ENCODE results near the gene KCP. TPM values are rescaled to one million over a fixed set of nuclear protein-coding genes. Genes with fewer than 3 reads are reported as not detected.
A peak's percentile ranks its signal among the peaks of the same experiment; 100 is the strongest.

KCP gene
- total and polyA plus RNA-seq, 4 experiments from 2014 or later: 0.39 to 0.55 TPM; not detected in 2

DNA sequence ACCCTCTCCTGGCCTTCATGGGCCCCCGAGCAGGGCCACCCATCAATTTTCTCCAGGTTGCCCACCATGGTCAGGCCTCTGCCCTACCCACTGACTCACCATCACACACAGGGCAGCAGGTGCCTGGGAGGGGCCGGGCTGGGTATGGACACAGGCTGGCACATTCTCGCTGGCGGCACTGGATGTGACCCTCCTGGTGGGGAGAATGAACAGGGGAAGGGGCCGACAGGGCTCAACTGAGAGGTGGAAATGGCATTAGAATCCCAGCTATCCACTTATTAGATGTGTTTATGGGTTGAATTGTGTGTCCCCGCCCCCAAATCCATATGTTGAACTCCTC lies 16.4 kb downstream of the KCP start:
- H3K36me3 Mint-ChIP-seq: peaks cover 0 to 4% of the 10 kb centered on the region in 2 donors
- H3K27me3 ChIP-seq (ENCODE audit: insufficient read depth, low read length): no peaks in the 10 kb centered on the region
- H3K4me3 Mint-ChIP-seq: no peak overlapping the region
- no peaks in the 10 kb centered on the region for H3K36me3 ChIP-seq (ENCODE audit: insufficient read depth, low read length)
- no peak for DNase-seq
- H3K27ac Mint-ChIP-seq: no peak overlapping the region
- no peaks in the 10 kb centered on the region for H3K9me3 ChIP-seq (ENCODE audit: control insufficient read depth in 1 of 2, low read length in 2 of 2)
- no peak overlapping the region for H3K4me3 ChIP-seq (ENCODE audit: low read length in 2 of 2)
- H3K27me3 Mint-ChIP-seq: peaks cover 8 to 10% of the 10 kb centered on the region in 2 donors
- ChIA-PET CTCF (ENCODE audit: partially characterized antibody) (no interaction called here), POLR2A (ENCODE audit: partially characterized antibody) (no interaction called here)
- intact Hi-C loops (cut with micrococcal nuclease): no loop called here
- no peaks in the 10 kb centered on the region for H3K4me1 ChIP-seq (ENCODE audit: insufficient read depth, low read length)
- peaks cover 0 to 5% (median 0%) of the 10 kb centered on the region in 8 donors for H3K9me3 Mint-ChIP-seq
- H3K27ac ChIP-seq (ENCODE audit: low read depth, low read length): no peak overlapping the region
- peaks cover 0 to 2% (median 0%) of the 10 kb centered on the region in 4 donors for H3K4me1 Mint-ChIP-seq

DNA sequence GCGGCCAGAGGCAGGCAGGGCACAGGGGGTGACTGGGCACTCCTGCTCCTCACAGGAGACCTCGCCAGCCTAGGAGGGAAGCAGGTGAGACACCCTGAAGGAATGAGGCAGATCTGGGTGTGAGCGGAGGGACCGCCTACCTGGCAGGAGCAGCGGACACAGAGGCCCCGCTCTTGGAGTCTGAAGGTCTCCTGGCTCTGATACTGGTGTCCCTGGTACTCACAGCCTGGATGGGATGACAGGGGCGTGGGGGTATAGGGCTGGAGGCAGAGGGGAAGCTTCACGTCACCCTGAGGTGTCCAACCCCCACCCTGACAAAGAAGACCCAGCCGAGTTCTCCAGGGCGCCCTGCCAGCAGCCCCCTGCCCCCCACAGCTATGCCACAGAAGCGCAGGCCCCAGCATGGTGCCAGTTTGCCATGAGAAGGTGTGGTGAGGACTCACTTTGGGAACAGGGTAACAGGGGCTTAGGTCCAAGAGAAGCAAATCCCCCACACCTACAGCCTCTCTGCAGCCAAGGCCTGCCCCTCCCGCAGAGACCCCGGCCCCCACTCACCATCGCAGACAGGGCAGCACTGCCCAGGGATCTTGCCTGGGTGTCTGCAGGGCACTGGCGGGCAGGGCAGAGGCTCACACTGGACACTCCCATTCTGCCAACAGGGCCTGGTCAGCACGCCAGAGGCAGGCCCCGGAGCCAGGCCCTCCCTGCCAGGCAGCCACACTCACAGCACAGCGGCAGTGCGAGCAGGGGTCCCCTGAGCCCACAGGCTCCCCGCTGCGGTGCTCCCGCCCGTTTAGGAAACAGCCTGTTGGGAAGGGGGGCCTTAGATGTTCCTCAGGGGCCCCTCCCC lies 17.0 kb downstream of the KCP start:
- no peaks in the 10 kb centered on the region for H3K27me3 ChIP-seq (ENCODE audit: insufficient read depth, low read length)
- Mint-ChIP-seq H3K27me3 (peaks cover 8 to 10% of the 10 kb centered on the region in 2 donors), H3K36me3 (peaks cover 0 to 3% of the 10 kb centered on the region in 2 donors), H3K4me3 (no peak overlapping the region), H3K9me3 (peaks cover 0 to 2% (median 0%) of the 10 kb centered on the region in 8 donors), H3K4me1 (peaks cover 0 to 2% (median 0%) of the 10 kb centered on the region in 4 donors), H3K27ac (no peak overlapping the region)
- intact Hi-C loops (cut with micrococcal nuclease): no loop called here
- no peaks in the 10 kb centered on the region for H3K4me1 ChIP-seq (ENCODE audit: insufficient read depth, low read length)
- no peaks in the 10 kb centered on the region for H3K9me3 ChIP-seq (ENCODE audit: control insufficient read depth in 1 of 2, low read length in 2 of 2)
- no peak overlapping the region for H3K4me3 ChIP-seq (ENCODE audit: low read length in 2 of 2)
- H3K27ac ChIP-seq (ENCODE audit: low read depth, low read length): no peak overlapping the region
- CTCF ChIA-PET (ENCODE audit: partially characterized antibody): no interaction called here
- POLR2A ChIA-PET (ENCODE audit: partially characterized antibody): no interaction called here
- DNase-seq: no peak
- no peaks in the 10 kb centered on the region for H3K36me3 ChIP-seq (ENCODE audit: insufficient read depth, low read length)

DNA sequence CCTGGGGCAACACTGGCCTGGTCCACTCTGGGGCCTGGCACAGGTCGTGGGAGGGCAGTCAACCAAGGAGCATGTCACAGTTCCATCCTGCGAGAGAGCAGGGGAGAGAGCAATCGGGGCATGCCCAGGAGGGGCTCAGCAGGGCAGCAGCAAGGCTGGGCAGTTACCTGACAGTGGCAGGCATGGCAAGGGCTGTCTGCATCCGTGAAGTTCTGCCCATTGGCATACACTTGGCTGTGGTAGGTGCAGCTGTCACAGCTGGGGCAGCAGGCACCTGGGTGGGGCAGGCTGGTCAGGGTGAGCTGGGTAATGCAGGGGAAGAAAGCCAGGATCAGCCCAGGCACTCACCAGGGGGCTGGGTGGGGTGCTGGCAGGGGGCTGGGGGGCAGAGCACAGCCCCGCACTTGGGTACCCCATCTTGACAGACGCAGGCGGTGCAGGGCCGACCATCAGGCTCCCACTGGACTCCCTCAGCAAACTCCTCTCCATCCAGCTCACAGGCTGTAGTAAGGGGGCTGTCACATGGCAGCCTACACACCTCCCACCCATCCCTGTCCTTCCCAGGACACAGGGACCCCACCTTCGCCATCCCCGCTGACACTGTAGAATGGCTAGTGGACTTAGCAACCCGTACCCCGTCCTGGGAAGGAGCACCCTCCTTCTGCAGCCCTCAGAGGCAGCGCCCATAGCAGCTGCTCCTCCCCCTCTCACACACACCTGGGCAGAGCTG lies 17.8 kb downstream of the KCP start:
- Histone ChIP-seq H3K4me3 (ENCODE audit: low read length in 2 of 2) (no peak overlapping the region), H3K36me3 (ENCODE audit: insufficient read depth, low read length) (no peaks in the 10 kb centered on the region), H3K4me1 (ENCODE audit: insufficient read depth, low read length) (no peaks in the 10 kb centered on the region), H3K27ac (ENCODE audit: low read depth, low read length) (no peak overlapping the region), H3K9me3 (ENCODE audit: control insufficient read depth in 1 of 2, low read length in 2 of 2) (no peaks in the 10 kb centered on the region), H3K27me3 (ENCODE audit: insufficient read depth, low read length) (no peaks in the 10 kb centered on the region)
- peaks cover 8 to 10% of the 10 kb centered on the region in 2 donors for H3K27me3 Mint-ChIP-seq
- no peak for DNase-seq
- ChIA-PET CTCF (ENCODE audit: partially characterized antibody) (no interaction called here), POLR2A (ENCODE audit: partially characterized antibody) (no interaction called here)
- H3K27ac Mint-ChIP-seq: no peak overlapping the region
- H3K9me3 Mint-ChIP-seq: no peaks in the 10 kb centered on the region
- no peaks in the 10 kb centered on the region for H3K36me3 Mint-ChIP-seq
- H3K4me1 Mint-ChIP-seq: peaks cover 0 to 2% (median 0%) of the 10 kb centered on the region in 4 donors
- intact Hi-C loops (cut with micrococcal nuclease): no loop called here
- no peak overlapping the region for H3K4me3 Mint-ChIP-seq

DNA sequence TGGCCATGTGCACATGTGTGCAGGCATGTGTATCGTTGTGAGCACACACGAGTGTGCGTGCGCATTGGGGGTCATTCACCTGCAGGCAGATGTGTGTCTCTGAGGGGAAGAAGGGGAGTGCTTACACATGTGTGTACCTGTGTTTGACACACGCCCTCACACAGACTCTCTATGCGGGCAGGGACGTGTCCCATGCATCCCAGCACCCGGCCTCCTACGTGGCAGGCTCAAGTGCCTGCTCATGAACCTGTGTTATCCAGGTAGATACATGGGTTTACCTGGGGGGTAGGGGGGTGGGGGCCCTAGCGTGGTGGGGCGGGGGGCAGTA lies 18.6 kb downstream of the KCP start:
- H3K9me3 ChIP-seq (ENCODE audit: control insufficient read depth in 1 of 2, low read length in 2 of 2): no peaks in the 10 kb centered on the region
- peaks cover 0 to 2% (median 0%) of the 10 kb centered on the region in 4 donors for H3K4me1 Mint-ChIP-seq
- no peaks in the 10 kb centered on the region for H3K4me1 ChIP-seq (ENCODE audit: insufficient read depth, low read length)
- H3K36me3 Mint-ChIP-seq: no peaks in the 10 kb centered on the region
- H3K9me3 Mint-ChIP-seq: no peaks in the 10 kb centered on the region
- H3K27me3 ChIP-seq (ENCODE audit: insufficient read depth, low read length): no peaks in the 10 kb centered on the region
- no peak overlapping the region for H3K27ac ChIP-seq (ENCODE audit: low read depth, low read length)
- intact Hi-C loops (cut with micrococcal nuclease): no loop called here
- no peak for DNase-seq
- H3K4me3 Mint-ChIP-seq: peak overlapping the region in 4 of 8 donors; percentile 17 to 33 (median 29)
- peaks cover 8% of the 10 kb centered on the region in 2 donors for H3K27me3 Mint-ChIP-seq
- CTCF ChIA-PET (ENCODE audit: partially characterized antibody): no interaction called here
- no peak overlapping the region for H3K4me3 ChIP-seq (ENCODE audit: low read length in 2 of 2)
- H3K27ac Mint-ChIP-seq: no peak overlapping the region
- H3K36me3 ChIP-seq (ENCODE audit: insufficient read depth, low read length): no peaks in the 10 kb centered on the region
- POLR2A ChIA-PET (ENCODE audit: partially characterized antibody): no interaction called here

DNA sequence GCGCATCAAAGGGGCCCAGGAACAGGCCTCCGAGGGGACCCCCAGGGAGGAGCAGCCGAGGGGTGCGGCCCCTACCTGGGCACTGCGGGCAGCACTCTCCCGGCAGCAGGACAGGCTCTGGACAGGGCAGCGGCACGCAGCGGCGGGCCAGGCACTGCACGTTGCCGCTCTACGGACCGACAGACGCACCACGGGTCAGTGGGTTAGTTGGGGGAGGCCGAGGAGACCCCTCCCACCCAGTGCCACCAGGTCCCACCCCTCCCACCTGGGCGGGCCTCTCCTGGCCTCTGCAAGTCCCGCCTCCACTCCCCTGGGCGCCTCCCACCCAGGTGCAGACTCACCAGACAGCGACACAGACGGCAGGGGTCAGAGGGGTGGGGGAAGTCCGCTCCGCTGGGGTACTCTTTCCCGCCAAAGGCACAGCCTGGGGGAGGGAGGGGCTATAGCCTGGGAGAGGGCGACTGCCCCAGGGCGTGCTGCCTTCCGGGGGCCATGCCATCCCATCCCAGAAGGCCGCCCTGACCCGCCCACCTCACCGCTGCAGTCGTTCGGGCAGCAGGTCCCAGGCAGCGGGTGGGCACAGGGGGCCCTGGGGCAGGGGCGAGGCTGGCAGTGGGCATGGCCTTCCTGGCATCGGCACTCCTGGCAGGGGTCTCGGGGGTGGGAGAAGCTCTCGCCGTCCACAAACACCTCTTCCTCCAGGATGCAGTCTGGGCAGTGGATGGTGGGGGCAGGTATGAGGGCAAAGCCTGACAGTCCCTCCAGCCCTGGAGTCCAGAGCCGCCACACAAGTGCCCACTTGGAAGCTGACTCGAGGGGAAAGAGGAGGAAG lies 19.2 kb downstream of the KCP start:
- intact Hi-C loops (cut with micrococcal nuclease): no loop called here
- H3K27me3 ChIP-seq (ENCODE audit: insufficient read depth, low read length): no peaks in the 10 kb centered on the region
- H3K36me3 Mint-ChIP-seq: no peaks in the 10 kb centered on the region
- no peaks in the 10 kb centered on the region for H3K9me3 Mint-ChIP-seq
- no peak overlapping the region for H3K27ac ChIP-seq (ENCODE audit: low read depth, low read length)
- no peak overlapping the region for H3K4me3 ChIP-seq (ENCODE audit: low read length in 2 of 2)
- no peak overlapping the region for H3K27ac Mint-ChIP-seq
- DNase-seq: peak in 1 of 5 donors; percentile 54
- H3K36me3 ChIP-seq (ENCODE audit: insufficient read depth, low read length): no peaks in the 10 kb centered on the region
- ChIA-PET POLR2A (ENCODE audit: partially characterized antibody) (no interaction called here), CTCF (ENCODE audit: partially characterized antibody) (no interaction called here)
- H3K27me3 Mint-ChIP-seq: peaks cover 8% of the 10 kb centered on the region in 2 donors
- peaks cover 0 to 2% (median 0%) of the 10 kb centered on the region in 4 donors for H3K4me1 Mint-ChIP-seq
- H3K9me3 ChIP-seq (ENCODE audit: control insufficient read depth in 1 of 2, low read length in 2 of 2): no peaks in the 10 kb centered on the region
- H3K4me1 ChIP-seq (ENCODE audit: insufficient read depth, low read length): no peaks in the 10 kb centered on the region
- H3K4me3 Mint-ChIP-seq: peak overlapping the region in 4 of 8 donors; percentile 17 to 33 (median 29)

DNA sequence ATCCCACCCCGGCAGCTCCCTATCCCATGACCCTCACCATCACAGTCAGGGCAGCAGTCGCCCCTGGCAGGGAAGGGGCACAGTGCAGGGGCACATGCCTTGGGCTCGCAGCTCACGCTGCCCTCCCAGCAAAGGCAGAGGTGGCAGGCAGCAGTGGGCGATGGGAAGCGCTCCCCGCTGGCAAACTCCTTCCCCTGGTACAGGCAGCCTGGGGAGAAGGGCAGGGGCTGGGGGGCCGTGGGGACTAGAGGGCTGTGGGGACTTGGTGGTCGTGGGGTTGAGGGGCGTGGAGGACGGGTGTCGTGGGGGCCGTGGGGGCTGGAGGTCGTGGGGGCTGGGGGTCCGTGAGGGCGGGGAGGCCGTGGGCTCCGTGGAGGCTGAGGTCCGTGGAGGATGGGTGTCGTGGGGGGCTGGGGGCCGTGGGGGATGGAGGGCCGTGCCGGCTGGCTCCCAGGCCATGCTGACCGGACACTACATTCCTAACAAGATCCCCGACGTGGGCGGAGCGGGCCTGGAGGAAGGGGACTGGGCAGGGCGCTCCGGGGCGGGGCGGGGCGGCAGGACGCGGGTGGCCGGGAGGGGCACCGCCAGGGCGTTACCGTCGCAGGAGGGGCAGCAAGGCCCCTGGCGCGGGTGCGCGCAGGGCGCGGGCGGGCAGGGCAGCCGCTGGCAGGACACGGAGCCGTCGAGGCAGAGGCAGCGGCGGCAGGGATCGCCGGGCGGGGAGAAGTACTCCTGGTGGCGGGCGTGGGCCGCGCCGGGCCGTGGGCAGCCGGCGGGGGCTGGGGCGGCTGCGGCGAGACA lies 20.0 kb downstream of the KCP start:
- no peak for DNase-seq
- H3K9me3 Mint-ChIP-seq: no peaks in the 10 kb centered on the region
- H3K4me3 ChIP-seq (ENCODE audit: low read length in 2 of 2): no peak overlapping the region
- H3K27ac ChIP-seq (ENCODE audit: low read depth, low read length): no peak overlapping the region
- H3K4me1 ChIP-seq (ENCODE audit: insufficient read depth, low read length): no peaks in the 10 kb centered on the region
- peaks cover 0 to 2% (median 0%) of the 10 kb centered on the region in 4 donors for H3K4me1 Mint-ChIP-seq
- H3K4me3 Mint-ChIP-seq: peak overlapping the region in 3 of 8 donors; percentile 10 to 42 (median 25)
- no peaks in the 10 kb centered on the region for H3K9me3 ChIP-seq (ENCODE audit: control insufficient read depth in 1 of 2, low read length in 2 of 2)
- no peak overlapping the region for H3K27ac Mint-ChIP-seq
- ChIA-PET CTCF (ENCODE audit: partially characterized antibody) (no interaction called here), POLR2A (ENCODE audit: partially characterized antibody) (no interaction called here)
- H3K36me3 ChIP-seq (ENCODE audit: insufficient read depth, low read length): no peaks in the 10 kb centered on the region
- intact Hi-C loops (cut with micrococcal nuclease): no loop called here
- H3K36me3 Mint-ChIP-seq: no peaks in the 10 kb centered on the region
- H3K27me3 ChIP-seq (ENCODE audit: insufficient read depth, low read length): no peaks in the 10 kb centered on the region
- H3K27me3 Mint-ChIP-seq: peaks cover 10 to 11% of the 10 kb centered on the region in 2 donors
